IMR-90 (cell line): Measurements from ENCODE around the gene CWF19L1. TPM values are rescaled to one million over a fixed set of nuclear protein-coding genes. Genes with fewer than 3 reads are reported as not detected.

ENCODE experiments used
- ATAC-seq: fragments of 200-7000 bp; cut with Tn5 transposase; 2 replicates; pipeline ENCODE4 v1.9.1; 2020; ENCODE audit warnings: low read depth, mild to moderate bottlenecking, moderate library complexity
- BruUV-seq: library from RNA; stranded (reverse); fragments of 400-500 nt; replicated peaks from 2 replicates; lab custom pipeline; 2021; lab: Mats Ljungman, UMichigan
- CTCF ChIA-PET: fragments of 300-600 bp; formaldehyde crosslinking; extraction: SDS; loops from one replicate; lab custom pipeline; 2021; ENCODE audit warnings: antibody characterized with exemption; lab: Yijun Ruan, JAX
- POLR2A ChIA-PET: fragments of 300-600 bp; sonication (Branson Sonifier 250); formaldehyde crosslinking; loops from one replicate; lab custom pipeline; 2022; ENCODE audit warnings: antibody characterized with exemption; ENCODE audit not compliant: unreplicated experiment; lab: Charles Lee
- DNase-seq: peaks from one replicate; pipeline ENCODE4 v3.0.0; 2013
- H2AFZ ChIP-seq: replicated peaks from 2 replicates; pipeline ENCODE3; 2013; ENCODE audit warnings: low read length, mild to moderate bottlenecking; ENCODE audit not compliant: poor library complexity
- H2AK5ac ChIP-seq: 2 replicates; pipeline ENCODE4 v1.6.1; 2013; ENCODE audit warnings: low read depth, low read length, inconsistent platforms
- H2AK9ac ChIP-seq: replicated peaks from 2 replicates; pipeline ENCODE3; 2013; ENCODE audit warnings: mild to moderate bottlenecking, low read depth, low read length, moderate library complexity; ENCODE audit not compliant: poor library complexity
- H2BK120ac ChIP-seq: 2 replicates; pipeline ENCODE4 v1.6.1; 2013; ENCODE audit warnings: low read depth, low read length, inconsistent platforms
- H2BK15ac ChIP-seq: 3 replicates; pipeline ENCODE4 v1.6.1; 2013; ENCODE audit warnings: low read depth, low read length, inconsistent platforms
- H2BK20ac ChIP-seq: 2 replicates; pipeline ENCODE4 v1.6.1; 2013; ENCODE audit warnings: low read depth, mild to moderate bottlenecking, inconsistent platforms, low read length, moderate library complexity
- H2BK5ac ChIP-seq: 2 replicates; pipeline ENCODE4 v1.6.1; 2013; ENCODE audit warnings: mild to moderate bottlenecking, low read depth, low read length, inconsistent platforms; ENCODE audit not compliant: poor library complexity, severe bottlenecking
- H3K14ac ChIP-seq: replicated peaks from 2 replicates; pipeline ENCODE4 v1.6.1; 2013; ENCODE audit warnings: low read depth, low read length, inconsistent platforms
- H3K18ac ChIP-seq: 2 replicates; pipeline ENCODE4 v1.6.1; 2013; ENCODE audit warnings: low read depth, low read length, control low read depth
- H3K23ac ChIP-seq: 2 replicates; pipeline ENCODE4 v1.6.1; 2013; ENCODE audit warnings: low read depth, low read length, inconsistent platforms
- H3K27ac ChIP-seq: 2 replicates; pipeline ENCODE4 v1.5.1; 2013; ENCODE audit warnings: mild to moderate bottlenecking, control low read depth, low read length; ENCODE audit not compliant: insufficient read depth
- H3K27me3 ChIP-seq: 2 replicates; pipeline ENCODE4 v1.6.1; 2013; ENCODE audit warnings: low read length; ENCODE audit not compliant: control insufficient read depth, insufficient read depth
- H3K36me3 ChIP-seq: 2 replicates; pipeline ENCODE4 v1.6.1; 2013; ENCODE audit warnings: low read length, mixed read lengths; ENCODE audit not compliant: control insufficient read depth, insufficient read depth
- H3K4ac ChIP-seq: 2 replicates; pipeline ENCODE4 v1.6.1; 2013; ENCODE audit warnings: low read depth, low read length, inconsistent platforms
- H3K4me1 ChIP-seq: 2 replicates; pipeline ENCODE4 v1.6.1; 2013; ENCODE audit warnings: low read length, mixed read lengths; ENCODE audit not compliant: control insufficient read depth, insufficient read depth
- H3K4me2 ChIP-seq: 2 replicates; pipeline ENCODE4 v1.6.1; 2013; ENCODE audit warnings: low read depth, mild to moderate bottlenecking, control low read depth, low read length, moderate library complexity
- H3K4me3 ChIP-seq: 2 replicates; pipeline ENCODE4 v1.5.1; 2013; ENCODE audit warnings: low read depth, mild to moderate bottlenecking, control low read depth, low read length, moderate library complexity; ENCODE audit not compliant: insufficient read depth
- H3K56ac ChIP-seq: 2 replicates; pipeline ENCODE4 v1.6.1; 2013; ENCODE audit warnings: low read length, inconsistent platforms; ENCODE audit not compliant: insufficient read depth; ENCODE audit errors: extremely low read depth
- H3K79me1 ChIP-seq, 2 experiments: 2 replicates each; pipeline ENCODE4 v1.6.1; 2013; ENCODE audit warnings: low read length in 2 of 2, inconsistent platforms in 1 of 2, low read depth in 1 of 2
- H3K9ac ChIP-seq: 2 replicates; pipeline ENCODE4 v1.6.1; 2013; ENCODE audit warnings: low read depth, low read length, control low read depth
- H3K9me1 ChIP-seq: 2 replicates; pipeline ENCODE4 v1.6.1; 2013; ENCODE audit warnings: low read length, inconsistent platforms; ENCODE audit not compliant: insufficient read depth
- H3K9me3 ChIP-seq: 2 replicates; pipeline ENCODE4 v1.6.1; 2013; ENCODE audit warnings: low read length; ENCODE audit not compliant: control insufficient read depth, insufficient read depth
- H4K20me1 ChIP-seq: 2 replicates; pipeline ENCODE4 v1.6.1; 2013; ENCODE audit warnings: low read length, inconsistent platforms; ENCODE audit not compliant: insufficient read depth
- H4K5ac ChIP-seq: 2 replicates; pipeline ENCODE4 v1.6.1; 2013; ENCODE audit warnings: mild to moderate bottlenecking, low read depth, low read length, control low read depth
- H4K8ac ChIP-seq, 2 experiments: 2 replicates each; pipeline ENCODE4 v1.6.1; 2013; ENCODE audit warnings: low read depth in 2 of 2, low read length in 2 of 2, control low read depth in 1 of 2, inconsistent platforms in 1 of 2
- H4K91ac ChIP-seq: 2 replicates; pipeline ENCODE4 v1.6.1; 2013; ENCODE audit warnings: low read depth, low read length, inconsistent platforms; ENCODE audit not compliant: insufficient read depth
- BHLHE40 ChIP-seq: fragments of 150-350 bp; IDR thresholded peaks from 2 replicates; pipeline ENCODE4 v1.6.1; 2016; ENCODE audit warnings: mild to moderate bottlenecking, low read depth, low read length
- CEBPB ChIP-seq: IDR thresholded peaks from 2 replicates; pipeline ENCODE4 v1.6.1; 2012; ENCODE audit warnings: low read depth, low read length, improper control_type of control experiment
- CHD1 ChIP-seq: IDR thresholded peaks from 2 replicates; pipeline ENCODE4 v1.6.1; 2012; ENCODE audit warnings: low read depth, low read length, improper control_type of control experiment
- ELK1 ChIP-seq: fragments of 150-350 bp; IDR thresholded peaks from 2 replicates; pipeline ENCODE4 v1.6.1; 2016; ENCODE audit warnings: low read depth, mild to moderate bottlenecking, low read length, moderate library complexity, borderline replicate concordance
- FOS ChIP-seq: fragments of 150-350 bp; IDR thresholded peaks from 2 replicates; pipeline ENCODE4 v1.6.1; 2016; ENCODE audit warnings: low read depth, low read length
- MAFK ChIP-seq: IDR thresholded peaks from 2 replicates; pipeline ENCODE4 v1.6.1; 2012; ENCODE audit warnings: low read depth, low read length, improper control_type of control experiment
- MAZ ChIP-seq: IDR thresholded peaks from 2 replicates; pipeline ENCODE4 v1.6.1; 2012; ENCODE audit warnings: low read depth, mild to moderate bottlenecking, low read length, improper control_type of control experiment, moderate library complexity, borderline replicate concordance
- MXI1 ChIP-seq: IDR thresholded peaks from 2 replicates; pipeline ENCODE4 v1.6.1; 2012; ENCODE audit warnings: low read depth, mild to moderate bottlenecking, low read length, moderate library complexity, borderline replicate concordance
- NFE2L2 ChIP-seq: fragments of 150-350 bp; IDR thresholded peaks from 2 replicates; pipeline ENCODE4 v1.6.1; 2016; ENCODE audit warnings: low read depth, mild to moderate bottlenecking, low read length
- POLR2A ChIP-seq: IDR thresholded peaks from 2 replicates; pipeline ENCODE4 v1.6.1; 2012; ENCODE audit warnings: mild to moderate bottlenecking, low read depth, low read length
- RAD21 ChIP-seq: IDR thresholded peaks from 2 replicates; pipeline ENCODE4 v1.6.1; 2012; ENCODE audit warnings: low read length, improper control_type of control experiment
- RCOR1 ChIP-seq: IDR thresholded peaks from 2 replicates; pipeline ENCODE4 v1.6.1; 2012; ENCODE audit warnings: mild to moderate bottlenecking, low read length, improper control_type of control experiment; ENCODE audit not compliant: insufficient replicate concordance
- RFX5 ChIP-seq: IDR thresholded peaks from 2 replicates; pipeline ENCODE4 v1.8.0; 2012; ENCODE audit warnings: low read depth, mild to moderate bottlenecking, low read length, moderate library complexity
- SMC3 ChIP-seq: fragments of 150-350 bp; IDR thresholded peaks from 2 replicates; pipeline ENCODE4 v1.6.1; 2016; ENCODE audit warnings: low read depth, mild to moderate bottlenecking, antibody characterized with exemption, low read length, moderate library complexity
- WGBS, 2 experiments: methylation state at CpG; one replicate each; pipeline versions ENCODE4 v1.1.5 to v1.1.7; 2013; ENCODE audit warnings: missing lambda C conversion rate in 2 of 2; ENCODE audit not compliant: insufficient read length in 1 of 2; ENCODE audit errors: extremely low coverage in 2 of 2; 5-methylcytosine and 5-hydroxymethylcytosine counted together
- dilution Hi-C: fragments of 300-500 bp; cut with HindIII; formaldehyde crosslinking; loops from one replicate; pipeline ENCODE4 v1.14.3; 2018; ENCODE audit warnings: low sequenced_read_pairs; ENCODE audit not compliant: unreplicated experiment
- in situ Hi-C: fragments of 300-500 bp; cut with MboI; formaldehyde crosslinking; loops from 3 replicates; pipeline ENCODE4 v1.14.3; 2019; ENCODE audit warnings: low sequenced_read_pairs, inconsistent platforms, mixed read lengths
- intact Hi-C: fragments of 100-400 bp; cut with micrococcal nuclease; formaldehyde crosslinking; loops from 2 replicates; pipeline ENCODE4 v1.10.0; 2022
- polyA plus RNA-seq, 3 experiments: library from polyadenylated mRNA; depleted of rRNA; stranded (reverse); fragments of >200 nt; gene quantifications; 2 replicates each; pipeline ENCODE4 v1.2.3, GENCODE V29; 2012; ENCODE audit warnings: low replicate concordance in 1 of 3
- total RNA-seq: library from RNA; depleted of rRNA; stranded (reverse); fragments of >200 nt; gene quantifications from 2 replicates; pipeline ENCODE4 v1.2.3, GENCODE V29; 2012
- TF ChIP-seq, protein P1 (sequence below): conservative IDR thresholded peaks from 2 replicates; pipeline ENCODE4 v1.5.1; 2012; ENCODE audit warnings: mild to moderate bottlenecking, low read depth, low read length, improper control_type of control experiment
- TF ChIP-seq, protein P2 (sequence below): fragments of 150-350 bp; IDR thresholded peaks from 2 replicates; pipeline ENCODE4 v1.6.1; 2017; ENCODE audit warnings: mild to moderate bottlenecking, antibody characterized with exemption, low read length, low read depth

The CWF19L1 gene
- total and polyA plus RNA-seq, 2 of the 4 experiments (the other 2 are of a cell fraction), result 10.2 to 30.8 TPM

- Histone ChIP-seq H3K4ac (no peak overlapping the region), H3K4me3 (no peak overlapping the region), H3K4me2 (no peak overlapping the region), H2BK15ac (no peak overlapping the region), H2AK9ac (no peak overlapping the region), H2BK120ac (no peak overlapping the region), H3K36me3 (peaks cover 17% of the 10 kb centered on the region), H4K5ac (no peak overlapping the region), H3K27me3 (no peaks in the 10 kb centered on the region), H3K9me3 (no peaks in the 10 kb centered on the region), H3K27ac (no peak overlapping the region), H2BK5ac (no peak overlapping the region), H3K4me1 (no peaks in the 10 kb centered on the region), H3K9ac (no peak overlapping the region), H3K23ac (no peak overlapping the region), H4K8ac (no peak overlapping the region), H3K79me1 (peaks cover 3 to 13% of the 10 kb centered on the region in 2 experiments; a peak in 3 of 4 replicates), H3K9me1 (no peaks in the 10 kb centered on the region), H3K14ac (no peak overlapping the region), H4K91ac (no peak overlapping the region), H4K20me1 (no peaks in the 10 kb centered on the region), H2AK5ac (no peak overlapping the region), H2AFZ (no peak overlapping the region), H3K56ac (no peak overlapping the region), H2BK20ac (no peak overlapping the region), H3K18ac (no peak overlapping the region)
- DNase-seq (no peak), ATAC-seq (no peak)
- WGBS, 2 experiments, result no CpG with 5 or more reads among the region's 2 CpGs
- intact Hi-C loops (no loop called here), in situ Hi-C loops (no loop called here), dilution Hi-C loops (no loop called here)
- no TSS peak for BruUV-seq
- TF ChIP-seq ELK1, result no peak
- no peak for TF ChIP-seq POLR2A
- TF ChIP-seq FOS, result no peak
- TF ChIP-seq, protein P1, sequence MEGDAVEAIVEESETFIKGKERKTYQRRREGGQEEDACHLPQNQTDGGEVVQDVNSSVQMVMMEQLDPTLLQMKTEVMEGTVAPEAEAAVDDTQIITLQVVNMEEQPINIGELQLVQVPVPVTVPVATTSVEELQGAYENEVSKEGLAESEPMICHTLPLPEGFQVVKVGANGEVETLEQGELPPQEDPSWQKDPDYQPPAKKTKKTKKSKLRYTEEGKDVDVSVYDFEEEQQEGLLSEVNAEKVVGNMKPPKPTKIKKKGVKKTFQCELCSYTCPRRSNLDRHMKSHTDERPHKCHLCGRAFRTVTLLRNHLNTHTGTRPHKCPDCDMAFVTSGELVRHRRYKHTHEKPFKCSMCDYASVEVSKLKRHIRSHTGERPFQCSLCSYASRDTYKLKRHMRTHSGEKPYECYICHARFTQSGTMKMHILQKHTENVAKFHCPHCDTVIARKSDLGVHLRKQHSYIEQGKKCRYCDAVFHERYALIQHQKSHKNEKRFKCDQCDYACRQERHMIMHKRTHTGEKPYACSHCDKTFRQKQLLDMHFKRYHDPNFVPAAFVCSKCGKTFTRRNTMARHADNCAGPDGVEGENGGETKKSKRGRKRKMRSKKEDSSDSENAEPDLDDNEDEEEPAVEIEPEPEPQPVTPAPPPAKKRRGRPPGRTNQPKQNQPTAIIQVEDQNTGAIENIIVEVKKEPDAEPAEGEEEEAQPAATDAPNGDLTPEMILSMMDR, result no peak
- no peak for TF ChIP-seq SMC3
- TF ChIP-seq RFX5, result no peak
- TF ChIP-seq NFE2L2, result no peak
- no peak for TF ChIP-seq MAZ
- no peak for TF ChIP-seq BHLHE40
- no peak for TF ChIP-seq MAFK
- no peak for TF ChIP-seq CEBPB
- TF ChIP-seq RCOR1, result no peak
- TF ChIP-seq, protein P2, sequence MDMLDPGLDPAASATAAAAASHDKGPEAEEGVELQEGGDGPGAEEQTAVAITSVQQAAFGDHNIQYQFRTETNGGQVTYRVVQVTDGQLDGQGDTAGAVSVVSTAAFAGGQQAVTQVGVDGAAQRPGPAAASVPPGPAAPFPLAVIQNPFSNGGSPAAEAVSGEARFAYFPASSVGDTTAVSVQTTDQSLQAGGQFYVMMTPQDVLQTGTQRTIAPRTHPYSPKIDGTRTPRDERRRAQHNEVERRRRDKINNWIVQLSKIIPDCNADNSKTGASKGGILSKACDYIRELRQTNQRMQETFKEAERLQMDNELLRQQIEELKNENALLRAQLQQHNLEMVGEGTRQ, result no peak
- no peak for TF ChIP-seq MXI1
- no peak for TF ChIP-seq RAD21
- no peak for TF ChIP-seq CHD1
- ChIA-PET CTCF (no interaction called here), POLR2A (no interaction called here)
These were observed 44.9 kb downstream of the CWF19L1 start for GRCh38 chr10:100222529-100222928.
